ENCODE measurements around the gene MEMO1. TPM values are rescaled to one million over a fixed set of nuclear protein-coding genes. Genes with fewer than 3 reads are reported as not detected.
"Not testable (repeated sequence)": the region's sequence is repeated elsewhere in the genome, so short reads cannot be mapped to it uniquely, and the experiment has no call there.

Gene MEMO1
- total and polyA plus RNA-seq, 12 donors: 43.6 to 73.9 (median 54.1) TPM

DNA sequence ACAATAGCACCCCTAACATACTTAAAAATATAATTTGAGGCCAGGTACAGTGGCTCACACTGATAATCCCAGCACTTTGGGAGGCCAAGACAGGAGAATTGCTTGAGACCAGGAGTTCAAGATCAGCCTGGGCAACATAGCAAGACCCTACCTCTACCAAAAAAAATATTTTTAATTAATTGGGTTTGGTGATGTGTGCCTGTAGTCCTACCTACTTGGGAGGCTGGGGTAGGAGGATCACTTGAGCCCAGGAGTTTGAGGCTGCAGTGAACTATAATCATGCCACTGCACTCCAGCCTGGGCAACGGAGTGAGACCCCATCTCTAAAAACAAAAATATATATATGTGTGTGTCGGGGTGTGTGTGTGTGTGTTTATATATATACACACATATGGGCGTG, 91.3 kb downstream of the MEMO1 start:
- H3K9me3 ChIP-seq: no peaks in the 10 kb centered on the region
- no peak overlapping the region for H3K4me3 ChIP-seq
- no peak overlapping the region for H3K27ac ChIP-seq
- peaks cover 0 to 19% (median 3%) of the 10 kb centered on the region in 9 donors for H3K4me1 ChIP-seq
- intact Hi-C loops (cut with DNase I): no loop called here
- peaks cover 0 to 52% (median 3%) of the 10 kb centered on the region in 9 donors for H3K36me3 ChIP-seq
- no peak for TF ChIP-seq CTCF (IDR thresholded peaks at IDR 0.05)
- H3K27me3 ChIP-seq: no peaks in the 10 kb centered on the region
- ATAC-seq (no peak), DNase-seq (no peak)
- WGBS, 2 donors: 99% methylated on average over 3 of the region's 3 CpGs

GRCh38 chr2:31909661-31910060, 101.1 kb downstream of the MEMO1 start:
- DNase-seq: no peak
- no peak for TF ChIP-seq CTCF (IDR thresholded peaks at IDR 0.05)
- Histone ChIP-seq H3K36me3 (peaks cover 0 to 64% (median 0%) of the 10 kb centered on the region in 9 donors), H3K27me3 (no peaks in the 10 kb centered on the region), H3K9me3 (peaks cover 0 to 11% (median 0%) of the 10 kb centered on the region in 11 donors), H3K4me1 (no peaks in the 10 kb centered on the region), H3K4me3 (no peak overlapping the region), H3K27ac (no peak overlapping the region)
- ATAC-seq: no peak
- intact Hi-C loops (cut with DNase I): no loop called here

GRCh38 chr2:31907491-31907890, 103.3 kb downstream of the MEMO1 start:
- DNase-seq; H3K27me3 ChIP-seq; intact Hi-C loops (cut with DNase I); H3K4me3 ChIP-seq; H3K27ac ChIP-seq; H3K4me1 ChIP-seq; ATAC-seq: not testable (repeated sequence)
- 95 to 97% methylated on average over 6 of the region's 6 CpGs for WGBS, 2 donors
- H3K36me3 ChIP-seq: peaks cover 0 to 63% (median 0%) of the 10 kb centered on the region in 9 donors
- peaks cover 0 to 11% (median 0%) of the 10 kb centered on the region in 11 donors for H3K9me3 ChIP-seq

GRCh38 chr2:31903109-31903780, 107.6 kb downstream of the MEMO1 start:
- no peaks in the 10 kb centered on the region for H3K27me3 ChIP-seq
- peaks cover 0 to 21% (median under 1%) of the 10 kb centered on the region in 11 donors for H3K9me3 ChIP-seq
- H3K27ac ChIP-seq: no peak overlapping the region
- ATAC-seq (no peak), DNase-seq (no peak)
- TF ChIP-seq CTCF (IDR thresholded peaks at IDR 0.05): no peak
- intact Hi-C loops (cut with DNase I): no loop called here
- H3K4me3 ChIP-seq: no peak overlapping the region
- peaks cover 0 to 61% (median 11%) of the 10 kb centered on the region in 9 donors for H3K36me3 ChIP-seq
- 72 to 82% methylated on average over 4 of the region's 4 CpGs for WGBS, 2 donors
- H3K4me1 ChIP-seq: no peaks in the 10 kb centered on the region

DNA sequence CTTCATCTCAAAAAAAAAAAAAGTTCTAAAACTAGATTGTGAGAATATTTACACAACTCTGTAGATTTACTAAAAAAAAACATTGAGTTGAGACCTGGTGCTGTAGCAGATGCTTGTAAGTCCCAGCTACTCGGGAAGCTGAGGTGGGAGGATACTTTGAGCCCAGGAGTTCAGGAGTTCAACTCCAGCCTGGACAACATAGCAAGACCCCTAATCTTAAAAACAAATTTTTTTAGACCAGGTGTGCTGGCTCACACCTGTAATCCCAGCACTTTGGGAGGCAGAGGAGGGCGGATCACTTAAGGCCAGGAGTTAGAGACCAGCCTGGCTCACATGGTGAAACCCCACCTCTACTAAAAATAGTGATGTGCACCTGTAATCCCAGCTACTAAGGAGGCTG, 108.9 kb downstream of the MEMO1 start:
- WGBS, 2 donors: 93 to 95% methylated on average over 2 of the region's 2 CpGs
- DNase-seq (no peak), ATAC-seq (no peak)
- Histone ChIP-seq H3K4me3 (no peak overlapping the region), H3K9me3 (peaks cover 0 to 34% (median 10%) of the 10 kb centered on the region in 11 donors), H3K27me3 (no peaks in the 10 kb centered on the region), H3K27ac (no peak overlapping the region), H3K36me3 (peaks cover 0 to 70% (median 12%) of the 10 kb centered on the region in 9 donors), H3K4me1 (no peaks in the 10 kb centered on the region)
- intact Hi-C loops (cut with DNase I): no loop called here
- TF ChIP-seq CTCF (IDR thresholded peaks at IDR 0.05): no peak

DNA sequence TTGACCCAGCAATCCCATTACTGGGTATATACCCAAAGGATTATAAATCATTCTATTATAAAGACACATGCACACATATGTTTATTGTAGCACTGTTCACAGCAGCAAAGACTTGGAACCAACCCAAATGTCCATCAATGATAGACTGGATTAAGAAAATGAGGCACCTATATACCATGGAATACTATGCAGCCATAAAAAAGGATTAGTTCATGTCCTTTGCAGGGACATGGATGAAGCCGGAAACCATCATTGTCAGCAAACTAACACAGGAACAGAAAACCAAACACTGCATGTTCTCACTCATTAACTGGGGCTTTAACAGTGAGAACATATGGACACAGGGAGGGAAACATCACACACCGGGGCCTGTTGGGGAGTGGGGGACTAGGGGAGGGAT, 110.7 kb downstream of the MEMO1 start:
- intact Hi-C loops (cut with DNase I); H3K4me3 ChIP-seq; H3K27ac ChIP-seq; ATAC-seq; H3K4me1 ChIP-seq; DNase-seq; H3K27me3 ChIP-seq: not testable (repeated sequence)
- Histone ChIP-seq H3K36me3 (peaks cover 0 to 62% (median 12%) of the 10 kb centered on the region in 9 donors), H3K9me3 (peaks cover 0 to 42% (median 10%) of the 10 kb centered on the region in 11 donors)
- WGBS, 2 donors: 97 to 100% methylated on average over 2 of the region's 2 CpGs

GRCh38 chr2:31898346-31898745, 112.5 kb downstream of the MEMO1 start:
- WGBS, 2 donors: 97 to 99% methylated on average over 3 of the region's 3 CpGs
- ATAC-seq; intact Hi-C loops (cut with DNase I); H3K27me3 ChIP-seq; DNase-seq; H3K27ac ChIP-seq; H3K4me3 ChIP-seq; H3K4me1 ChIP-seq: not testable (repeated sequence)
- Histone ChIP-seq H3K9me3 (peaks cover 0 to 42% (median 10%) of the 10 kb centered on the region in 11 donors), H3K36me3 (peaks cover 0 to 54% (median 12%) of the 10 kb centered on the region in 9 donors)
